A549 (cell line): Measurements from ENCODE around the gene ZMYND19. TPM values are rescaled to one million over a fixed set of nuclear protein-coding genes. Genes with fewer than 3 reads are reported as not detected.
A peak's percentile ranks its signal among the peaks of the same experiment; 100 is the strongest.
"Not testable (repeated sequence)": the region's sequence is repeated elsewhere in the genome, so short reads cannot be mapped to it uniquely, and the experiment has no call there.

ENCODE experiments used
- ATAC-seq, 2 experiments: fragments of 200-7000 bp in 1 of 2; fragments of >200 bp in 1 of 2; cut with Nextera tagmentation in 1 of 2; cut with Tn5 transposase in 1 of 2; 3 replicates each; pipeline versions ENCODE4 v1.8.0 to v1.9.1; 2018 to 2020; ENCODE audit warnings: mild to moderate bottlenecking in 1 of 2, moderate library complexity in 1 of 2
- CTCF ChIA-PET: fragments of 300-600 bp; sonication (Branson Sonifier 250); formaldehyde crosslinking; extraction: SDS; loops from one replicate; lab custom pipeline; 2021; ENCODE audit warnings: antibody characterized with exemption, inconsistent platforms; lab: Yijun Ruan, JAX
- POLR2A ChIA-PET: fragments of 350-600 bp; formaldehyde crosslinking; extraction: SDS; loops from one replicate; lab custom pipeline; 2021; ENCODE audit warnings: antibody characterized with exemption, inconsistent platforms; lab: Yijun Ruan, JAX
- DNase-seq, 2 experiments: peaks; one replicate each; pipeline versions ENCODE4 v3.0.0 to v3.0.0-alpha.2; 2011 to 2016; ENCODE audit warnings: low read depth in 1 of 2, low spot score in 1 of 2
- FAIRE-seq: peaks from 2 replicates; lab custom pipeline; 2011; peaks lifted over from hg19 to GRCh38; lab: Jason Lieb, UNC
- H3K27ac ChIP-seq, 2 experiments: fragments of >200 bp; sonication (Bioruptor Twin); formaldehyde crosslinking; 3 replicates each; pipeline ENCODE4 v1.5.1; 2016 to 2017
- H3K4me1 ChIP-seq: fragments of >200 bp; sonication (Bioruptor Twin); formaldehyde crosslinking; 3 replicates; pipeline ENCODE4 v1.6.1; 2016
- H3K4me2 ChIP-seq: fragments of >200 bp; sonication (Bioruptor Twin); formaldehyde crosslinking; 3 replicates; pipeline ENCODE4 v1.6.1; 2016
- H3K4me3 ChIP-seq: fragments of >200 bp; sonication (Bioruptor Twin); formaldehyde crosslinking; 3 replicates; pipeline ENCODE4 v1.5.1; 2016
- H3K9me3 ChIP-seq: fragments of >200 bp; sonication (Bioruptor Twin); formaldehyde crosslinking; 3 replicates; pipeline ENCODE4 v1.6.1; 2016
- BCL3 ChIP-seq: fragments of >200 bp; sonication (Bioruptor Twin); formaldehyde crosslinking; IDR thresholded peaks from 3 replicates; pipeline ENCODE4 v1.6.1; 2016
- CTCF ChIP-seq: fragments of >200 bp; sonication (Bioruptor Twin); formaldehyde crosslinking; IDR thresholded peaks from 3 replicates; pipeline ENCODE4 v1.5.1; 2016
- E2F6 ChIP-seq: IDR thresholded peaks from 2 replicates; pipeline ENCODE4 v1.6.1; 2012; ENCODE audit warnings: low read depth, borderline replicate concordance
- EHF ChIP-seq: fragments of 250-450 bp; sonication (Bioruptor Pico); IDR thresholded peaks from 2 replicates; pipeline ENCODE4 v1.5.0; 2020; ENCODE audit warnings: mild to moderate bottlenecking
- ELK1 ChIP-seq: fragments of 150-350 bp; IDR thresholded peaks from 2 replicates; pipeline ENCODE4 v1.6.1; 2014; ENCODE audit warnings: low read depth, mild to moderate bottlenecking, low read length
- FOSB ChIP-seq: fragments of 250-450 bp; sonication (Bioruptor Pico); IDR thresholded peaks from 2 replicates; pipeline ENCODE4 v1.5.0; 2020; ENCODE audit warnings: mild to moderate bottlenecking, moderate library complexity
- FOSL2 ChIP-seq, 2 experiments: fragments of 450-650 bp in 1 of 2; fragments of >200 bp in 1 of 2; sonication (Bioruptor Twin) in 1 of 2; formaldehyde crosslinking; IDR thresholded peaks; 2 replicates each; pipeline versions ENCODE4 v1.5.0 to v1.6.1; 2016 to 2020; ENCODE audit warnings: mild to moderate bottlenecking in 1 of 2, moderate library complexity in 1 of 2
- FOXS1 ChIP-seq: fragments of 250-450 bp; sonication (Bioruptor Pico); IDR thresholded peaks from 2 replicates; pipeline ENCODE4 v1.5.0; 2020; ENCODE audit warnings: mild to moderate bottlenecking, moderate library complexity
- GATA3 ChIP-seq: IDR thresholded peaks from 2 replicates; pipeline ENCODE4 v1.6.1; 2012; ENCODE audit warnings: borderline replicate concordance
- HOXA7 ChIP-seq: fragments of 250-450 bp; sonication (Bioruptor Pico); IDR thresholded peaks from 2 replicates; pipeline ENCODE4 v1.5.0; 2020; ENCODE audit warnings: mild to moderate bottlenecking, moderate library complexity
- HOXB5 ChIP-seq: fragments of 250-450 bp; sonication (Bioruptor Pico); IDR thresholded peaks from 2 replicates; pipeline ENCODE4 v1.5.0; 2020; ENCODE audit warnings: mild to moderate bottlenecking, moderate library complexity
- JUN ChIP-seq, 2 experiments: fragments of >200 bp; sonication (Bioruptor Twin); formaldehyde crosslinking; IDR thresholded peaks; 2 replicates in 1 of 2; 3 replicates in 1 of 2; pipeline ENCODE4 v1.6.1; 2016 to 2017
- JUNB ChIP-seq: fragments of >200 bp; sonication (Bioruptor Twin); formaldehyde crosslinking; IDR thresholded peaks from 2 replicates; pipeline ENCODE4 v1.6.1; 2016
- MAFK ChIP-seq: fragments of 450-650 bp; IDR thresholded peaks from 2 replicates; pipeline ENCODE4 v1.6.1; 2014; ENCODE audit not compliant: partially characterized antibody
- MAZ ChIP-seq: fragments of 150-350 bp; IDR thresholded peaks from 2 replicates; pipeline ENCODE4 v1.6.1; 2014; ENCODE audit warnings: antibody characterized with exemption, low read depth, low read length, borderline replicate concordance
- MYC ChIP-seq: IDR thresholded peaks from 2 replicates; pipeline ENCODE4 v1.6.1; 2012; ENCODE audit warnings: mild to moderate bottlenecking, inconsistent platforms, low read length, improper control_type of control experiment, borderline replicate concordance
- NFE2L2 ChIP-seq: fragments of 150-350 bp; conservative IDR thresholded peaks from 2 replicates; pipeline ENCODE4 v1.6.1; 2014; ENCODE audit warnings: low read length
- NR3C1 ChIP-seq: fragments of >200 bp; sonication (Bioruptor Twin); formaldehyde crosslinking; IDR thresholded peaks from 3 replicates; pipeline ENCODE4 v1.6.1; 2017
- POLR2A ChIP-seq: IDR thresholded peaks from 2 replicates; pipeline ENCODE4 v1.6.1; 2012; ENCODE audit warnings: mild to moderate bottlenecking, low read length
- RAD21 ChIP-seq, 2 experiments: fragments of >200 bp in 1 of 2; sonication (Bioruptor Twin) in 1 of 2; formaldehyde crosslinking in 1 of 2; IDR thresholded peaks in 1 of 2; conservative IDR thresholded peaks in 1 of 2; 2 replicates in 1 of 2; 3 replicates in 1 of 2; pipeline ENCODE4 v1.6.1; 2012 to 2018; ENCODE audit warnings: inconsistent platforms in 1 of 2
- RARB ChIP-seq: fragments of 250-450 bp; sonication (Bioruptor Pico); IDR thresholded peaks from 2 replicates; pipeline ENCODE4 v1.8.0; 2021; ENCODE audit warnings: mild to moderate bottlenecking, moderate library complexity
- RFX5 ChIP-seq: fragments of 450-650 bp; IDR thresholded peaks from 2 replicates; pipeline ENCODE4 v1.7.1; 2014; ENCODE audit warnings: antibody characterized with exemption, mild to moderate bottlenecking, moderate library complexity
- RNF2 ChIP-seq: fragments of 200-600 bp; sonication (generic); IDR thresholded peaks from 2 replicates; pipeline ENCODE4 v1.6.1; 2016; ENCODE audit warnings: low read depth, mild to moderate bottlenecking, antibody characterized with exemption, moderate library complexity, borderline replicate concordance
- ZC3H11A ChIP-seq: fragments of 450-650 bp; IDR thresholded peaks from 2 replicates; pipeline ENCODE4 v1.6.1; 2014; ENCODE audit warnings: antibody characterized with exemption, mild to moderate bottlenecking
- ZNF302 ChIP-seq: fragments of 250-450 bp; sonication (Bioruptor Pico); IDR thresholded peaks from 2 replicates; pipeline ENCODE4 v1.9.0; 2021; ENCODE audit warnings: inconsistent platforms, mild to moderate bottlenecking, moderate library complexity
- ZSCAN20 ChIP-seq: fragments of 250-450 bp; sonication (Bioruptor Pico); IDR thresholded peaks from 2 replicates; pipeline ENCODE4 v1.8.0; 2022; ENCODE audit warnings: mild to moderate bottlenecking, moderate library complexity
- WGBS: methylation state at CpG from one replicate; pipeline ENCODE4 v1.1.6; 2017; ENCODE audit errors: missing lambda C conversion rate; 5-methylcytosine and 5-hydroxymethylcytosine counted together
- polyA plus RNA-seq, 4 experiments: library from polyadenylated mRNA; depleted of rRNA in 3 of 4; stranded (reverse); fragments of >200 nt; fragmentation: RNase III in 1 of 4; extraction: RNeasy Plus Mini Kit Qiagen cat#74134 plus additional on column Dnase treatment in 1 of 4; gene quantifications; 2 replicates in 3 of 4; 3 replicates in 1 of 4; pipeline ENCODE4 v1.2.3, GENCODE V29; 2011 to 2017

Gene ZMYND19
- polyA plus RNA-seq, 2 of the 4 experiments (the other 2 are of a cell fraction), result 19.6 to 38.7 TPM

GRCh38 chr9:137552022-137552768 lies 38.1 kb downstream of the ZMYND19 start (continued):
- no peak for TF ChIP-seq FOSB
- no peak for TF ChIP-seq ELK1
- TF ChIP-seq CTCF, result no peak
- no peak for TF ChIP-seq GATA3
- TF ChIP-seq MYC, result no peak
- TF ChIP-seq ZNF302 (CRISPR knock-in tag), result no peak
- TF ChIP-seq JUN (IDR thresholded peaks at IDR 0.05), result peak in 1 of 2 experiments; percentile 81; a peak in 2 of 5 replicates
- TF ChIP-seq ZC3H11A, result no peak
- no peak for TF ChIP-seq FOXS1 (CRISPR knock-in tag)
- TF ChIP-seq MAZ, result no peak
- no peak for TF ChIP-seq RAD21 (conservative IDR thresholded peaks at IDR 0.05 in 1 of 2, IDR thresholded peaks at IDR 0.05 in 1 of 2)

GRCh38 chr9:137551264-137552021 lies 38.9 kb downstream of the ZMYND19 start, which contains the start of gene MRPL41:
Gene MRPL41 (plus strand): TSS chr9:137551879. CDS start chr9:137552082, 203 bp downstream.
- H3K4me2 ChIP-seq, result peak within 1 kb of the TSS; percentile 100
- FAIRE-seq (no peak), ATAC-seq (peak; percentile 84 to 86), DNase-seq (peak; percentile 87 to 93)
- 0% methylated on average over 2 of the region's 106 CpGs for WGBS
- ChIA-PET CTCF (interaction anchor here (0.7 to 3.8 kb wide), 9 partner anchors 9 to 249 kb away, joined by 3 to 14 read pairs (median 5); partner anchors contain the start of genes DPH7 and NRARP), POLR2A (interaction anchor here (0.6 to 1.5 kb wide), 4 partner anchors 9 to 311 kb away, joined by 3 to 6 read pairs (median 6); partner anchors contain the start of genes ARRDC1 and TUBB4B)
- peaks cover 15% of the 10 kb centered on the region for H3K4me1 ChIP-seq
- no peak for TF ChIP-seq NFE2L2
- TF ChIP-seq RARB, result no peak
- TF ChIP-seq E2F6, result peak; percentile 12; the same call in 1 of the 2 replicates
- TF ChIP-seq RNF2, result no peak
- TF ChIP-seq NR3C1, result no peak
- no peak for TF ChIP-seq FOSL2 (IDR thresholded peaks at IDR 0.05)
- no peak for TF ChIP-seq FOSL2 (CRISPR knock-in tag; IDR thresholded peaks at IDR 0.05)
- peak; percentile 85 for TF ChIP-seq BCL3
- TF ChIP-seq MAFK, result no peak
- no peak for TF ChIP-seq HOXA7
- TF ChIP-seq JUNB, result no peak
- no peak for TF ChIP-seq FOSB
- no peak for TF ChIP-seq EHF
- TF ChIP-seq HOXB5 (CRISPR knock-in tag), result no peak; the same call in 1 of the 2 replicates
- TF ChIP-seq RFX5, result no peak
- no peak for TF ChIP-seq ZSCAN20 (CRISPR knock-in tag)
- no peak for TF ChIP-seq FOXS1 (CRISPR knock-in tag)
- peak; percentile 78 for TF ChIP-seq POLR2A
- TF ChIP-seq JUN (IDR thresholded peaks at IDR 0.05), result no peak; a peak in 2 of 5 replicates
- peak within 1 kb of the TSS; percentile 77 for H3K4me3 ChIP-seq
- H3K9me3 ChIP-seq, result no peaks in the 10 kb centered on the region
- peak within 1 kb of the TSS; percentile 93 to 96 for H3K27ac ChIP-seq

- not testable (repeated sequence) for DNase-seq, H3K9me3 ChIP-seq, FAIRE-seq, ATAC-seq
- ChIA-PET CTCF (interaction anchor here (1.0 to 1.5 kb wide), 3 partner anchors 10 to 16 kb away, joined by 4 to 11 read pairs (median 5); no protein-coding TSS in a partner anchor), POLR2A (interaction anchor here (0.9 kb wide), 1 partner anchor 54 kb away, joined by 3 read pairs; the partner anchor contains the start of gene ARRDC1)
- H3K4me3 ChIP-seq, result peak overlapping the region; percentile 77
- peaks cover 13% of the 10 kb centered on the region for H3K4me1 ChIP-seq
- H3K27ac ChIP-seq, result peak overlapping the region; percentile 93 to 96
- H3K4me2 ChIP-seq, result peak overlapping the region; percentile 100
- 0% methylated on average over 3 of the region's 17 CpGs for WGBS
Observed at GRCh38 chr9:137550958-137551263, 39.4 kb downstream of the ZMYND19 start.
